ENCODE results near the gene PGPEP1.
A peak's percentile ranks its signal among the peaks of the same experiment; 100 is the strongest.

The PGPEP1 gene

DNA sequence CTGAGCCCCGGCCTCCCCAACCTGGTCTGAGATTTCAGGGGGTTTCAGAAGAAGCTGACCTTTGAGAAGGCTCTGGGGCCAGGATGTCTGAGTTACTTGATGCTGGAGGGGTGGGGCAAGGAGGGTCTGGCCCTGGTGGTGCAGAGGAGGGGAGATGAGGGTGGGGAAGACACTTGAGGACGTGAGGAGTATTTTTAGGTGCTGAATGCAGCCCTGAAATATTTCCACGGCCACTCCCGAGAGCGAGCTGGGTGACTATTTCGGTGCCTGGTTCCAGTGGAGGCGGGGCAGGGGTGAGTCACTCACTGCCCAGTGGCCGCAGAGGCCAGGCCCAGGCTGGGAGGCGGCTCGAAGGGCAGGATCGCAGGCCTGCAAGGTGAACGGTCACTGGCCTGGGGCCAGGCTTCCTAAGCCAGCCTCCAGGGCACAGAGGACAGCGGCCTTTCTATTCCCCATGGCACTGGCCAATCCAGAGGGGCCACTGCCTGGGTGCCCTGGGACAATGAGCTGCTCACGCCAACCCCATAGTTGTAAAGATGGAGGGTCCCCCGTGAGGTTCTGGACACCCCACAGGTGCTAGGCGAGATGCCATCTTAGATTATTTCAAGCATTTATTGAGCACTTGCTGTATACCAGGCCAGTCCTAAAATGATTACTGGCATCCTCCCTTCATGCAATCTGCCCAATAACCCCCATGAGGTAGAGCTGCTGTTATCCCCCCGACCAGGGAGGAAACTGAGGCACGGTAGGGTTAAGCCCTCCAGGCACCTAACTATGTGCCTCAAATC is 39.3 kb upstream of the PGPEP1 start:
- peak overlapping the region; percentile 79 to 81 for H3K27ac Mint-ChIP-seq
- H3K27me3 Mint-ChIP-seq: no peaks in the 10 kb centered on the region
- DNase-seq (no peak), ATAC-seq (replicated peaks) (no peak)
- H3K36me3 Mint-ChIP-seq (ENCODE audit: insufficient read depth): peaks cover 27% of the 10 kb centered on the region
- peaks cover 24 to 26% of the 10 kb centered on the region in 2 donors for H3K4me1 Mint-ChIP-seq (ENCODE audit: low read depth in 2 of 2)
- H3K9me3 Mint-ChIP-seq: no peaks in the 10 kb centered on the region
- H3K4me3 Mint-ChIP-seq: no peak overlapping the region

DNA sequence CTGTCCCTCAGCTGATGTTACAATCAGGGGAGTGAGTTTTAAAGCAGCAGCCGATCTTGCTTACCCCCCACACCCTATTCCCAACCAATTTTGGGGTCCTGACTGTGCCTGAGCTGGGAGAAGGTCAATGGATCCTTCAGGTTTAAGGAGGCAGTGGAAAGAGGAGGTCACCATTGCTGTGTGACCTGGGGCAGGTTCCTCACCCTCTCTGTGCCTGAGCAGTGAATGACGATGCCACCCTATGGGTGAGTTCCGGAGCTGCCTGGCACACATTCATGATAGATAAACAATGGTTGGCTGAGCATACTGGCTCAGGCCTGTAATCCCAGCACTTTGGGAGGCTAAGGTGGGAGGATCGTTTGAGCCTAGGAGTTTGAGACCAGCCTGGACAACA is 38.7 kb upstream of the PGPEP1 start:
- Mint-ChIP-seq H3K27me3 (no peaks in the 10 kb centered on the region), H3K9me3 (no peaks in the 10 kb centered on the region), H3K27ac (peak overlapping the region; percentile 56 to 79), H3K36me3 (ENCODE audit: insufficient read depth) (peaks cover 30% of the 10 kb centered on the region), H3K4me3 (peak overlapping the region in 1 of 2 donors; percentile 5), H3K4me1 (ENCODE audit: low read depth in 2 of 2) (peaks cover 27 to 28% of the 10 kb centered on the region in 2 donors)
- DNase-seq: no peak
- ATAC-seq (replicated peaks): no peak

DNA sequence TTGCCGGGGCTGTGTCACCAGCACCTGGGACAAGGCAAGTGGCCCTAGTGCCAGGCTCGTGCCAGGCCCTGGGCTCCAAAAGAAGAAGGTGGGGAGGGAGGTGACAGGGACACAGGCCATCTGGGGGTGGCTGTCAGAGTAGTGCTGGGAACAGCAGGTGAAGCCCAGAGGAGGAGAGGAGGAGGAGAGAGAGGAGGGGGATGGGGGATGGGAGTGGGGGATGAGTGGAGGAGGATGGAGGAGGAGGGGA is 36.3 kb upstream of the PGPEP1 start:
- no peaks in the 10 kb centered on the region for H3K9me3 Mint-ChIP-seq
- peak overlapping the region; percentile 81 for H3K4me3 Mint-ChIP-seq
- H3K36me3 Mint-ChIP-seq (ENCODE audit: insufficient read depth): peaks cover 45% of the 10 kb centered on the region
- no peaks in the 10 kb centered on the region for H3K27me3 Mint-ChIP-seq
- DNase-seq (peak in 1 of 3 experiments; percentile 28), ATAC-seq (replicated peaks) (no peak)
- peak overlapping the region; percentile 96 to 97 for H3K27ac Mint-ChIP-seq
- peaks cover 36% of the 10 kb centered on the region in 2 donors for H3K4me1 Mint-ChIP-seq (ENCODE audit: low read depth in 2 of 2)

DNA sequence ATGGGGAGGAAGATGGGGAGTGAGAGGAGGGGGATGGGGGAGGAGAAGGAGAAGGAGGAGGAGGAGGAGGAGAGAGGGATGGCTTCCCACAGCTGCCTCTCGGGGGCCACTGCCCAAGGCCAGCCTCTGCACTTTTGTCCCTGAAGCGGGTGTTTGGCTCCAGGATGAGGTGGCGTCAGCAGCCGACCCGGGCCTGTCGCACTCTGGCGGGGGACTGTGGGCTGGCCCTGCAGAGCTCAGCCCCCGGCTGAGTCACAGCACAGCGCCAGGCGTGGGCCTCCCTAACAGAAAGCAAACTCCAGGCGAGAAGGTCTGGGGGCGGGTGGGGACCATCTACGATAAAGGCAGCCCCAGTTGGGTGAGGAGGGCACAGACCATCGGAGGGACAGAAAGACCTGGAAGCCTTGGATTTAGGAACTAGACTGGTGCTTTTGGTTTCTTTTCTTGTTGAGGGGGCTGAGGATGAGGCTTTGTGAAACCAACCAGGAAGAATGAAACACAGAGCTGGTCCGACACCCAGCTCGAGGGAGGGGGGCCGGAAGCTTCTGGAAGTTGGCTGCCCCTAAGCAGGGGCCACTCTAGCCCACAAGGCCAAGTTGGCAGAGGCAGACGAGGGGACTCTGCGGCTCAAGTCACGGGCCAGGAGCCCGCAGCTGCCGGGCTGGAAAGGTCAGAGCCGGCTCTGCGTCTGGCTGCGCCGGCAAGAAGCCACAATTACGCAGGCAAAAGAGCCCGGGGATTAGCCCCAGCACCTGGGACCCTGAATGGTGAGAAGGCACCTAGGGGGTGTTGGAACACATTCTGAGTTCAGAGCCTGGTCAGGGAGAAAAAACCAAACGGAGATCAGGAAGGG is 35.7 kb upstream of the PGPEP1 start:
- Mint-ChIP-seq H3K27ac (peak overlapping the region; percentile 96 to 97), H3K4me1 (ENCODE audit: low read depth in 2 of 2) (peaks cover 36% of the 10 kb centered on the region in 2 donors), H3K9me3 (no peaks in the 10 kb centered on the region), H3K27me3 (no peaks in the 10 kb centered on the region), H3K36me3 (ENCODE audit: insufficient read depth) (peaks cover 45% of the 10 kb centered on the region), H3K4me3 (peak overlapping the region; percentile 81)
- ATAC-seq (replicated peaks) (peak; percentile 79), DNase-seq (peak; percentile 76 to 78 (median 78))

DNA sequence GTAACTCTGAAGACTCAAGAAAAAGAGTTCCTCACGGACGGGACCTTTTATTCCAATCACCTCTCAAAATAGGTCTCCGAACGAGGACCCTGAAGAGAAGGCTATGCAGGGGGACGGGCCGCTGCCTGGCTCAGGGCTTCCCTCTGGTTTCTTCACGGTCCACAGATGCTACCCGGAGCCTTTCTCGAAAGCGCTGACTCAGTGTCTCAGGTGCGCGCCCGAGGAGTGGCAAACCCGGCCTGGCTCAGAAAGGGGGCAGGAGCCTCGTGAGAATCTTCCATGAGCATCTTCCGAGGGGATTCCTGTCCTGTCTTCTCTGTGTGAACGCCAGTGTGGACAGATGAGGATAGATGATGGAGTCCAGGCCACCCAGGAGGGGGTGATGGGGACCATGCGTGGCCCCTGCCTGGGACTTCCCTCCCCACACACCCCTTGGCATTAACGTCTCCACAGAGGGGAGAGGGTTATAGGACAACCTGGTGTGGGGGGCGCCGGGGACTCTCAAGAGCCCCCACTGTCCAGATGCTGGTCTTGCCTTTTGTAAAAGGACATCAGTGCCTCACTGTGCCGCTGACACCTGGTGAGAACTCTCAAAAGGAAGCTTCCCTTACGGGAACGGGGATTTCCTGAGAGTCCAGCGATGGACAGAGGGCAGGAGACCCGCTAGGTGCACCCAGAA is 34.0 kb upstream of the PGPEP1 start:
- Mint-ChIP-seq H3K27me3 (no peaks in the 10 kb centered on the region), H3K4me1 (ENCODE audit: low read depth in 2 of 2) (peaks cover 40% of the 10 kb centered on the region in 2 donors)
- DNase-seq: no peak

DNA sequence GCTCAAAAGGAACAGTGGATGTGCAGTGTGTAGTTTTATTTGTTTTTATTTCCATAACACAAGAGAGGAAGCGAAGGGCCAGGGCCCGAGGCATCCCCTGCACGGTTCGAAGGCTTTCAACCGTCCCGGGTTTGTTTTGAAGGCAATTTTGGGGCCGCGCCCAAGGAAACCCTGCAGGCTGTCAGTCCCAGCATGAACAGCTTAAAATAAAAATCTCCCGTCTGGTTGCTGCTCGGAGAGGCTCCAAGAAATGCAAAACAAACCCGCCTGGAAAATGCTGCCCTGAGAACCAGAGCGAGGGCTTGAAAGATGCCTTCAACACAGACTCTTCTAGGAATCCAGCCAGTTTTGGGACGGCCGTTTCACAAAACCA is 33.5 kb upstream of the PGPEP1 start:
- Mint-ChIP-seq H3K27me3 (no peaks in the 10 kb centered on the region), H3K36me3 (ENCODE audit: insufficient read depth) (peaks cover 45% of the 10 kb centered on the region), H3K27ac (peak overlapping the region; percentile 67 to 97), H3K4me1 (ENCODE audit: low read depth in 2 of 2) (peaks cover 39 to 40% of the 10 kb centered on the region in 2 donors), H3K9me3 (no peaks in the 10 kb centered on the region), H3K4me3 (peak overlapping the region; percentile 38 to 81)
- ATAC-seq (replicated peaks) (no peak), DNase-seq (no peak)

More for the DNA sequence above, 34.0 kb upstream of the PGPEP1 start:
- Mint-ChIP-seq H3K27ac (peak overlapping the region; percentile 96 to 97), H3K36me3 (ENCODE audit: insufficient read depth) (peaks cover 45% of the 10 kb centered on the region), H3K9me3 (no peaks in the 10 kb centered on the region), H3K4me3 (peak overlapping the region; percentile 81)
- ATAC-seq (replicated peaks): no peak

DNA sequence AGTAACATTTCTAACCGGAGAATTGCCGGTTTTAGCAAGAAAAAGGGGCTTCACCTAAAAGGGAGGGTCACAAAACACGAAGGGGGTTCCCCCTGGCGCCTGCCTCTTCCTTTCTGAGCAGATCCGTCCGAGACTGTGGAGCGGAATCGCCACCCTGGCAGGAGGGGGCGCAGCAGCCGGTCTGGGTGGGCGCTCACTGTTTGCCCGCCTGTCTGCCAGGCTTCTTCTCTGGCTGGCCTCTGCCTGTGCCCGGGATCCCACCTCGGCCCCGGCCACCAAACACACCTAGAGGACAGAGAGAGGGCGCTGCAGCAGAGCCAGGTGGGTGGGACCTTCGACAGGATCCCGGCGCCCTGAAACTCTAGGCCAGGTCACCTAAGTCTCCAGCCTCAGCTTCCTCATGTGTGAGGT is 33.1 kb upstream of the PGPEP1 start:
- Mint-ChIP-seq H3K4me3 (peak overlapping the region; percentile 38 to 81), H3K27ac (peak overlapping the region; percentile 67 to 97), H3K27me3 (no peaks in the 10 kb centered on the region), H3K9me3 (no peaks in the 10 kb centered on the region), H3K4me1 (ENCODE audit: low read depth in 2 of 2) (peaks cover 39 to 40% of the 10 kb centered on the region in 2 donors), H3K36me3 (ENCODE audit: insufficient read depth) (peaks cover 45% of the 10 kb centered on the region)
- DNase-seq (no peak), ATAC-seq (replicated peaks) (no peak)

DNA sequence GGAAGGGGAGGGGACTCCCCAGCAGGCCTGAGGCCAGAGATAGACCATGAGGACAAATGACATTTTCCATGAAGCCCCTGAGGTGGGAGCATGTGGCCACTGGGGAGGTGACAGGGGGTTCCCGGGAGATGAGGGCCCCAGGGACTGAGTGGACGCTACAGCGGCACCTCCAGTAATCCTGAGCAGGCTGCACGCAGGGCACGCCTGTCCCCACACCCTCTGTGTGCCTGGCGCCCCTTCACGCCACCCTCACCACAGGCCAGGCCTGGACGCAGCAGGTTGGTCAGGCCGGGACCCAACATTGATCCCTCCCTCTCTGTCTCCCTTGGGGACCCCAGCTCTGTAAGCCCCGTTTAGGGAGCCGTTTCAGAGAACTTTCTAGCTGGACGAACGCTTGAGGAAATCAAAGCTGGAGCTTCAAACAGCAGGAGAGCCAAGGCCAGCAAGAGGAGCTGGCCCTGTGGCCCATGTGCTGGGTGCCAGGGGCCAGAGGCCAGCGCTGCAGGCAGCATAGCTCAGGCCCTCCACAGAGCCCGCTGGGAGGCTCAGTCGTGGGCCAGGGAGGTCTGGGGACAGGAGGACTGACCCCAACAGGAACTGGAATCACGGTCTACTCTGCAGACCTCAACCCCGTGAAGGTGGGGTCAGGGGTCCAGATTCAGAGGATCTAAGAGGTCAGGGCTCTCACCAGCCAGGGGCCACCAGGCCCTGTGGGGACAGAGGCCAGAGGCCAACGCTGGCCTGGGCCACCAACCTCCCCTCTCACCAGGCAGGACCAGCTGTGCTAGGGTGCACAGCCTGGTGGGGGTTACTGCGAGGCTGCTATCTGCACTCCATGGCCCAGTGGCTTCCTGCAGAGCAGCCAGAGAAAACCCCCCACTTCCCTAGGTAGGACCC is 32.1 kb upstream of the PGPEP1 start:
- Mint-ChIP-seq H3K4me3 (no peak overlapping the region), H3K27ac (peak overlapping the region in 1 of 2 donors; percentile 32), H3K4me1 (ENCODE audit: low read depth in 2 of 2) (peaks cover 37 to 40% of the 10 kb centered on the region in 2 donors), H3K36me3 (ENCODE audit: insufficient read depth) (peaks cover 43% of the 10 kb centered on the region), H3K9me3 (no peaks in the 10 kb centered on the region), H3K27me3 (no peaks in the 10 kb centered on the region)
- DNase-seq (no peak), ATAC-seq (replicated peaks) (no peak)

DNA sequence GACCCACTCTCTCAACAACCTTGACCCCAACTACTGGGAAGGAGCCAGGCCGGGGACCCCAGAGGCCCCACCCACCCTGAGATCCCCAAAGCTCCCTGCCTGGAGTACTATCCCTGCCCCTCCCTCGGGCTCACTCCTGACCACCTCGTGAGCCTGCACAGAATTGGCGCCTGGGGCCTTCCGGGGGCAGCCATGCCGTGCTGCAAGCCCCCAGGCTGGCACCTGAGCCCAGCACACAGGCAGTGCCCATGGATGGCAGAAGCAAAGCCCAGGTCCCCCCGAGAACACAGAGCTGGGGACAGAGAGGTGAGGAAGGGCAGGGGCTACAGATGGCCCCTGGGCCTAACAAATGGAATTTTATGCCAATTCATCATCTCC is 31.5 kb upstream of the PGPEP1 start:
- Mint-ChIP-seq H3K27ac (no peak overlapping the region), H3K27me3 (no peaks in the 10 kb centered on the region)

DNA sequence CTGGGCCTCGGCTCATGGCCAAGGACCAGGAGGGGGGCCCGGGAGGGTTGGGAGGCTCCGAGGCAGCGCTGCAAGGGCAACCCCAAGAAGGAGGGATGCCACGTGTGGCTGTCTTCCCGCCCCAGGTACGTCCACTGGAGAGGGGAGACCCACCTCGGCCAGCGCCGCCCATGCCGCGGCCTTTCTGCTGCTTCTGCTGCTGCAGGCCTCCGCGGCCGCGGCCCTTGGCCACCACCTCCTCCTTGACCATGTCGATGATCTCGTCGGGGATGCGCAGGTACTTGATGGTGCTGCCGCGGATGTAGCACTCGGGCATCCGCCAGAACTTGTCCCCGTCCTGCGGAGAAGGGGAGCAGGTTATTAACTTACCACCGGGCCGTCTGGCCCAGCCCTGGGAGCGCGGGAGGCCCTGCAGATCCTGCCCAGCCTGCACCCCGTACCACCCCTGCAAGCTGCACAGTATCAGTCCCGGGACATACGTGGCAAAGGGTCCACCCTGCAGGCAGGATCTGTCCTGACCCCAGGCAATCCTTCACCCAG is 30.8 kb upstream of the PGPEP1 start:
- ATAC-seq (replicated peaks) (no peak), DNase-seq (no peak)
- Mint-ChIP-seq H3K4me1 (ENCODE audit: low read depth in 2 of 2) (peaks cover 25 to 27% of the 10 kb centered on the region in 2 donors), H3K27ac (peak overlapping the region in 1 of 2 donors; percentile 67), H3K4me3 (no peak overlapping the region), H3K9me3 (no peaks in the 10 kb centered on the region), H3K27me3 (no peaks in the 10 kb centered on the region), H3K36me3 (ENCODE audit: insufficient read depth) (peaks cover 34% of the 10 kb centered on the region)

More for the DNA sequence above, 31.5 kb upstream of the PGPEP1 start:
- Mint-ChIP-seq H3K9me3 (no peaks in the 10 kb centered on the region), H3K4me3 (no peak overlapping the region), H3K4me1 (ENCODE audit: low read depth in 2 of 2) (peaks cover 31 to 34% of the 10 kb centered on the region in 2 donors), H3K36me3 (ENCODE audit: insufficient read depth) (peaks cover 37% of the 10 kb centered on the region)
- DNase-seq: no peak
- no peak for ATAC-seq (replicated peaks)

DNA sequence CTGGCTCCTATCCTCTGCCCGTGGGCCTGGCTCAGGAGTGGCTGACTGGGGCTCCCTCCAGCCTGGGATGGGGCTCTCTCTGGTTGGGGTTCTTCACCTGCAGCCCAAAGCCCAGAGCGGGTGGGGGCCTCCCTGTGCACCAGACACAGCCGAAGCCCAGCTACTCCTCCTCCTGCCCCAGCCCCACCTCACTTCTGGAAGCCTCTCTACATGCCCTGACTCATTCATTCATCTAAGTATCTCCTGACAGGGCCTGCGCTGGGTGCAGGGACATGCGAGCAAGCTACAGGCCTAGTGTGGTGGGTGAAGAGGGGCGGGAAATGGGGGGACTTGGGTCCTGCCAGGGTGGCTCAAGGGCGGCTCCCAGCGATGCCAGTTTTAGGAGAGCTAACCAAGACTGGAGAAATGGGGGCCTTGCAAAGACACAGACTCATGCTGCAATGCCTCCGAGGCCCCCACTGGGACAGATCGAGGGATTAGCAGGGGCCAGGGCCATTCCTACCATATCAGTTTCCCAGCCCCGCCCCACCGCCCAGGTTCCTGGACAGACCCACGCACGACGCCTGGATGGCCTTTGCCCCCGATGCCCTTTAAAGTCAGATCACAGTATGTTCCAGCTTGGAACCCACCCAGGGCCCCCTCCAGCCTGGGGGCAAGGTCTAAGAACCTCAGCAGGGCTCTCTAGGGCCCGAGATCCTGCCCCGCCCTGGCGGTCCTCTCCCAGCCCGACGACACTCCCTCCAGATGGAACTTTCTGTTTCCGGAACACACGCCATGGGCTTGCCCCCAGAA is 30.1 kb upstream of the PGPEP1 start:
- peaks cover 35% of the 10 kb centered on the region for H3K36me3 Mint-ChIP-seq (ENCODE audit: insufficient read depth)
- no peak overlapping the region for H3K4me3 Mint-ChIP-seq
- H3K27ac Mint-ChIP-seq: peak overlapping the region in 1 of 2 donors; percentile 67
- ATAC-seq (replicated peaks): no peak
- no peaks in the 10 kb centered on the region for H3K27me3 Mint-ChIP-seq
- DNase-seq: no peak
- peaks cover 17 to 21% of the 10 kb centered on the region in 2 donors for H3K4me1 Mint-ChIP-seq (ENCODE audit: low read depth in 2 of 2)
- no peaks in the 10 kb centered on the region for H3K9me3 Mint-ChIP-seq

DNA sequence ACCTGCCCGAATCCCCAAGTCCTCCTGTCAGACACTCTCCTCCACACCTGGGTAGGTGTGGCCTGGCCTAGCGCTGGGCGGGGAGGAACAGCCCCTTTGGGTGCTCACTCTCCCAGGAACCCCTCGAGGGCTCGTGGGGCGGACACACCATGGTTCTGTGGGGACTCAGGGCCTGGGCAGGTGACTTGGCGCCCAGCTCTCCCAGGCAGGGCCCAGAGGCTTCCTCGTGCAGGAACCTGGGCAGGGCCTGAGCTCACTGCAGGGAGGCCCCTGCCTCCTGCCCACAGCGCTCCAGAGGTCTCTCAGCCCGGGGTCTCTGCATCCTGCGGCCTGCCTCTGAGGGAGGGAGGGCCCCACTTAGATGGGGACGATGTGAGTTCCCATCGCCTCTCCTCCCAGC is 29.4 kb upstream of the PGPEP1 start:
- Mint-ChIP-seq H3K9me3 (no peaks in the 10 kb centered on the region), H3K27ac (peak overlapping the region in 1 of 2 donors; percentile 67), H3K27me3 (no peaks in the 10 kb centered on the region), H3K4me1 (ENCODE audit: low read depth in 2 of 2) (peaks cover 19% of the 10 kb centered on the region in 2 donors), H3K36me3 (ENCODE audit: insufficient read depth) (peaks cover 31% of the 10 kb centered on the region), H3K4me3 (no peak overlapping the region)
- DNase-seq (no peak), ATAC-seq (replicated peaks) (no peak)
